ENCODE results near the gene TPBGL.

The TPBGL gene

GRCh38 chr11:75230621-75231020 is 10.0 kb upstream of the TPBGL start:
- TF ChIP-seq CTCF (IDR thresholded peaks at IDR 0.05; ENCODE audit: low read depth, low read length, missing control alignments), result no peak
- H3K36me3 ChIP-seq (replicated peaks), result no peaks in the 10 kb centered on the region
- in situ Hi-C loops (cut with HindIII; ENCODE audit: low pct_ligation_motif_present, low sequenced_read_pairs), result no loop called here
- H3K27me3 ChIP-seq (replicated peaks), result no peaks in the 10 kb centered on the region
- no peak overlapping the region for H3K27ac ChIP-seq
- H3K4me3 ChIP-seq (ENCODE audit: low read depth, low read length), result no peak overlapping the region
- DNase-seq, result no peak

- no peak for TF ChIP-seq CTCF (IDR thresholded peaks at IDR 0.05; ENCODE audit: low read depth, low read length, missing control alignments)
- no peak overlapping the region for H3K27ac ChIP-seq
- H3K27me3 ChIP-seq (replicated peaks), result no peaks in the 10 kb centered on the region
- H3K4me3 ChIP-seq (ENCODE audit: low read depth, low read length), result no peak overlapping the region
- in situ Hi-C loops (cut with HindIII; ENCODE audit: low pct_ligation_motif_present, low sequenced_read_pairs), result no loop called here
- no peaks in the 10 kb centered on the region for H3K36me3 ChIP-seq (replicated peaks)
- peak; percentile 61 for DNase-seq
These were observed 6.8 kb upstream of the TPBGL start for GRCh38 chr11:75233754-75234172.

- no peak for TF ChIP-seq CTCF (IDR thresholded peaks at IDR 0.05; ENCODE audit: low read depth, low read length, missing control alignments)
- in situ Hi-C loops (cut with HindIII; ENCODE audit: low pct_ligation_motif_present, low sequenced_read_pairs), result no loop called here
- DNase-seq, result no peak
- H3K27me3 ChIP-seq (replicated peaks), result peaks cover 9% of the 10 kb centered on the region
- no peak overlapping the region for H3K4me3 ChIP-seq (ENCODE audit: low read depth, low read length)
- no peak overlapping the region for H3K27ac ChIP-seq
- H3K36me3 ChIP-seq (replicated peaks), result no peaks in the 10 kb centered on the region
These were observed 4.5 kb upstream of the TPBGL start for GRCh38 chr11:75236062-75236461.

- H3K4me3 ChIP-seq (ENCODE audit: low read depth, low read length), result no peak overlapping the region
- H3K27me3 ChIP-seq (replicated peaks), result peaks cover 9% of the 10 kb centered on the region
- H3K27ac ChIP-seq, result no peak overlapping the region
- no peak for DNase-seq
- H3K36me3 ChIP-seq (replicated peaks), result no peaks in the 10 kb centered on the region
- in situ Hi-C loops (cut with HindIII; ENCODE audit: low pct_ligation_motif_present, low sequenced_read_pairs), result no loop called here
- no peak for TF ChIP-seq CTCF (IDR thresholded peaks at IDR 0.05; ENCODE audit: low read depth, low read length, missing control alignments)
These were observed 3.5 kb upstream of the TPBGL start for GRCh38 chr11:75237050-75237449.

- in situ Hi-C loops (cut with HindIII; ENCODE audit: low pct_ligation_motif_present, low sequenced_read_pairs), result no loop called here
- Histone ChIP-seq H3K27ac (no peak overlapping the region), H3K36me3 (replicated peaks) (no peaks in the 10 kb centered on the region), H3K4me3 (ENCODE audit: low read depth, low read length) (no peak overlapping the region), H3K27me3 (replicated peaks) (peaks cover 19% of the 10 kb centered on the region)
- no peak for TF ChIP-seq CTCF (IDR thresholded peaks at IDR 0.05; ENCODE audit: low read depth, low read length, missing control alignments)
- no peak for DNase-seq
These were observed 1.8 kb upstream of the TPBGL start for GRCh38 chr11:75238595-75239440.
